ENCODE measurements around the gene PTPRN2.
"Not testable (repeated sequence)": the region's sequence is repeated elsewhere in the genome, so short reads cannot be mapped to it uniquely, and the experiment has no call there.

Gene PTPRN2

GRCh38 chr7:157666530-157667040, 921.0 kb downstream of the PTPRN2 start:
- no peak for DNase-seq (ENCODE audit: low spot score)

GRCh38 chr7:157665634-157665988, 922.0 kb downstream of the PTPRN2 start:
- not testable (repeated sequence) for DNase-seq (ENCODE audit: low spot score)

GRCh38 chr7:157664871-157665633, 922.6 kb downstream of the PTPRN2 start:
- DNase-seq (ENCODE audit: low spot score) = no peak

DNA sequence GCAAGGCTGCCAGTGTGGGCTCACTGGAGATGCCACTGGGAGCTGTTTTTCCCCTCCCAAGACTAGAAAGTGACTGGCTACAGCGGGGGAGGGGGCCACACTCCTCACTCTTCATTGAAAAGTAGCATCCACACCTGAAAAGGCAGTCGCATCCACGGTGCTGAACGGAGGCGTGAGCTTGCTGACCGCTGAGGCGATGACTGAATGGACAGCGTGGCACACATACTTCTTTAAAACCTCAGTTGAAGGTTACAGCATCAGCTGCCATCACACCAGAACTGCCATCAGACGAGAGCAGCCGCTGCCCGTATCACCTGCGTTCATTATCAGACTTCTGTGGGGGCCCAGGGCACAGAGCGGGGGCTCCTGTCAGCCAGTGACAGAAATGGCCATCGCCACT, 923.6 kb downstream of the PTPRN2 start:
- no peak for DNase-seq (ENCODE audit: low spot score)

- no peak for DNase-seq (ENCODE audit: low spot score)
Measured at GRCh38 chr7:157662981-157663716, 924.5 kb downstream of the PTPRN2 start.

DNA sequence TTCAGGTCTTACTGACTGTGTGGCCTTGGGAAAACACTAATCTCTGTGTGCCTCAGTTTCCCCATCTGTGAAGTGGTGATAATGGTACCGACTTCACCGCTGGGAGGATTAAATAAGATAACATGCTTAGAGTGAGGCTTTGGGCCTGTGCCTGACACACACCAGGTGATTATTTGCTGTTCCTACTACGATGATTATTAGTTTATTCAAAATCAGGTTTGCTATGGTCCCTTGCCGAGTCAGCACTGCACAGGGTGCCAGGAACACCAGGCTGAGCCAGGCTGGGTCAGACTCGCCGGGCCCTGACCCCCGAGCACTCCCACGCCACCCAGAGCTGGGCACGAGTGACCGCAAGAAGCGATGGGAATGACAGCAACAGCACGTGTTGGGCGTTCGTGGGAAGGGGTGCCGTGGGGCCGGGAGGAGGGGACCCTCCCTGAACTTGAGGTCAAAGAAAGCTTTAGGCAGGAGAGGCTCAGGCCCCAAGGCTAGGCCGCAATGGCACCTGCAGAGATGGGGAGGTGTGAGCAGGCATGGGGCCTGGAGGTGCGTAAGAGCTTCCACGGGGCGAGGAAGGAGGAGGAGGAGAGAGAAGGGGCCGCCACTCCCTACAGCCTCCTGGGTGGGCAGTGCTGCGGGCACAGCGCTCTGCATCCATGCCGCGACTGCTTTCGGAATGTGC, 925.4 kb downstream of the PTPRN2 start:
- no peak for DNase-seq (ENCODE audit: low spot score)

DNA sequence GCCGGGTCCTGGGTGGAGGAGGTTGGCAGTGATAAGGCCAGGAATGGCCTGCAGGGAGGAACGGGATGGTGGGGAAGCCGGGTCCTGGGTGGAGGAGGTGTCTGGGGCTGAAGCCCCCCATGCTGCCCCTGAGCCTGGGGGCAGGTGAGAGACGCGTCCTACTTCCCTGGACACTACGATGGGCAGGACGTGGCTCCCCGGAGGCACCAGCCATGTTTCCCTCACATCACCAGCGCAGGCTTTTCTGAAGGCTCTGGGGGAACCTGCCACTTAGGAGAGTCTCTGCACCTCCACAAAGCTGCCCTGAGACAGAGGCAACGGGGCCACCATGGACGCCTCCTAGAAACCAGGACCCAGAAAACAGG, 926.0 kb downstream of the PTPRN2 start:
- no peak for DNase-seq (ENCODE audit: low spot score)

GRCh38 chr7:157660971-157661610, 926.5 kb downstream of the PTPRN2 start:
- no peak for DNase-seq (ENCODE audit: low spot score)

DNA sequence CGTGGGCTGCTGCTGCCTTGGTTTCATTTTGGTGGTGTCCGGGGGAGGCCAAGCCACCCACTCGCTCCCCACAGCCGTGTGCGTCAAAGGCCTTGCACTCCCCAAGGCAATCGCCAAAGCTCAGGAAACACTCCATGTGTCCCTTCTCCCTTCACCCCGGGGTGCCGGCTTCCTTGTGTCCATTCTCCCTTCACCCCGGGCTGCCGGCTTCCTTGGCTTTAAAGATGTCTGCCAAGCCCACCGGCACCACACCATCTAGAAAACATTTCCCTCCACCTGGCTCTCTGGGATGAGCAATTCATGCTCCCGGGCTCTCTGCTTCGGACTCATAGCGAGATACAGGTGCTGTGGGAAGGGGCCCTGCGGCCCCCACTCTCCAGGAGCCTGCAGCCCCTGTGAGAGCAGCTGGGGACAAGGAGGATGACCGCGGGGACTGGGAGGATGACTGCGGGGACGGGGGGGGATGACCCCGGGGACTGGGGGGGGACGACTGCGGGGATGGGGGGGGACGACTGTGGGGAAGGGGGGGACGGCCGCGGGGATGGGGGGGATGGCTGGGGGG, 928.7 kb downstream of the PTPRN2 start:
- DNase-seq (ENCODE audit: low spot score) = no peak

DNA sequence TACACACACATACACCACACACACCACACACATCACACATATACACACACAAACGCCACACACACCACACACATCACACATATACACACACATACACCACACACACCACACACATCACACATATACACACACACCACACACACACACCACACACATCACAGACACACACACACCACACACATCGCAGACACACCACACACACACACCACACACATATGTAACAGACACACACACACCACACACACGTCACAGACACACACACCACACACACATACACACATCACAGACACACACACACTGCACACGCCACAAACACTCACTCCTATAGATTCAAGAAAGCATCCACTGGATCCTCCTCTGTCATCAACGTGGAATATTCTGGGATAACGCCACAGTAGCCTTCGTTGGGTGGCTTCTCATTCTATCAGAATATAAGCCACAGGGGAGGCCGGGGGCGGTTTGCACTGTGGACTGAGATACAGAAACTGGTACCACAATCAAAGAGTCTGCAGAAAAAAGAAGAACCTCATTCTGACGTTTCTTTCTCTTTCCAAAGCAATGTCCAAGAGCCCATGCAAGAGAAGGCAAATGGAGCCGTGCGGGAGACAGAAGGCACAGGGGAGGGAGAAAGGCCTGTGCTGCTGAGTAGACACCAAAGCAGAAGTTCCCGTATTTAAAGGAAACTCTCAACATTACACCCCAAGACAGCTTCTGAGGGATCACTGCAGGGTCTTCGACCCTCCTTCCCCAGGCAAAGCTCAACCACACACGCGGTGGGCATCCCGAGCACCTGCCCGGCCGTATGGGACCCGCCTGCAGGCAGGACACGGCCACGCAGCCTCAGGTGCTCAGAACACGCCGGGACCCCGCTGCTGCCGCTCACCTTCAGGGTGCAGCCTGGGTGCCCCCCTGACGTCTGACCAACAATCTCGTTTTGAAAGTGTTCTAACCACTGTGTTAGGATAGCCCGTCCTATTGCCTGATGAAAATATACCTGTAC, 929.6 kb downstream of the PTPRN2 start:
- no peak for DNase-seq (ENCODE audit: low spot score)

GRCh38 chr7:157656195-157656769, 931.3 kb downstream of the PTPRN2 start:
- no peak for DNase-seq (ENCODE audit: low spot score)

DNA sequence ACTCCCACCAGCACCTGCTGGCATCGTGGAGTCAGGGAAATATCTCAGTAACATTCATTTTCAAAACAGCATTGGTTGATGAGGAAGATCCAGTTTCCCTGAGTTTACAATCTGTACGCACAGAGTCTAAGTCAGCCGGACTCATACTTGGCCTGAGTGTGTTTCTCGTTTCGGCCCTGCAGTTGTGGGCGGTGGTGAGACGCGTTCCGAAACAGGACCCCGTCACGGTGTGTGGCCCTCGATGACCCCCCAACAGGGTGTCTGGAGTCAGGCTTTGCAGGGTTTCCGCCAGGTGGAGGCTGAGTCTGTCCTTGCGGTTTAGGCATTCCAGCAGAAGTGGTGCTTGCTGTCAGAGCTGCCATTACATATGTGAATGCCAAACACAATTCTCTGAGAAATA, 933.3 kb downstream of the PTPRN2 start:
- no peak for DNase-seq (ENCODE audit: low spot score)

DNA sequence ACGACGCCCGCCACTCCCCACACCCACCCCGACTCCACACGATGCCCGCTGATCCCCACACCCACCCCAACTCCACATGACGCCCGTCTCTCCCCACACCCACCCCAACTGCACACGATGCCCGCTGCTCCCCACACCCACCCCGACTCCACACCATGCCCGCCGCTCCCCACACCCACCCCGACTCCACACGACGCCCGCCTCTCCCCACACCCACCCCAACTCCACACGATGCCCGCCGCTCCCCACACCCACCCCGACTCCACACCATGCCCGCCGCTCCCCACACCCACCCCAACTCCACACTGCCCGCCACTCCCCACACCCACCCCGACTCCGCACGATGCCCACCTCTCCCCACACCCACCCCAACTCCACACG, 933.8 kb downstream of the PTPRN2 start:
- no peak for DNase-seq (ENCODE audit: low spot score)

DNA sequence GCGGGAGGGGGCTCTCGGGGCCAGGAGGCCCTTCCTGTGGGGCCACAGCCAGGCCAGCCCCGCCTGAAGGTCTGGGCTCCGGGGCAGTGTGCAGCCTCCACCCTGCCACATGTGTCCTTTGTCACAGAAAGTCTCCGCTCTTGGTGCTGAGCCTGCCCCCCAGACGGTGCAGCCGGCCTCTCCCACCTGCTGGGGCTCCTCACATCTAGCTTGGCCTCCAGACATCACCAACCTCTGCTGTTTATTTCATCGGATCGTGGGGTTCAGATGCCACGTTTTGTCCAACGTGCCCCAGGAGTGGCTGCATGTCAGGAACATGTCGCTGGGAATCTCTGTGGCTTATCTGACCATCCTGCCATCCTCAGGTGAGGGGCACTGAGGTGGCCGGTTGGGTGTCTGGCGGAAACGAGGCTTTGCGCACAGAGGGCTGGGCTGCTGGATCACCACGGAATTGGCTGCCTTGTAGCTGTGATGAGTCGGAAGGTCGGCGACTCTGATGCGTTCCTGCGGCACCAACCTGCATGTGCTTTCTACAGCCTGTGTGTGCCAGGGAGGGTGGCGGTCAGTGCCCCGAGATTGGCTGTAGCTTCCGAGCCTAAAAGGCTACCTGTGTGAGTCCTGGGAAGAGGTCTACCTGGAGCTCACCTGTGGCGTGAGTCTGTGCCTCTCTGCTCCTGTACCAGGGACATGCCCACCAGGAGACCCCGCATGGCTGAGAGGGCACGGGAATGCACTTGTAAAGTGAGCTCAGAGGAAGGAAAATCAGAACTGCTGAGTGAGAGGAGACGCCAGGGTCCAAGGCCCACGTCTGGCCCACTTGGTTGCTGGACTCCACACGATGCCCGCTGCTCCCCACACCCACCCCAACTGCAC, 934.4 kb downstream of the PTPRN2 start:
- DNase-seq (ENCODE audit: low spot score) = no peak

GRCh38 chr7:157652161-157652953, 935.3 kb downstream of the PTPRN2 start:
- DNase-seq (ENCODE audit: low spot score) = no peak

GRCh38 chr7:157651366-157652160, 936.1 kb downstream of the PTPRN2 start:
- no peak for DNase-seq (ENCODE audit: low spot score)

DNA sequence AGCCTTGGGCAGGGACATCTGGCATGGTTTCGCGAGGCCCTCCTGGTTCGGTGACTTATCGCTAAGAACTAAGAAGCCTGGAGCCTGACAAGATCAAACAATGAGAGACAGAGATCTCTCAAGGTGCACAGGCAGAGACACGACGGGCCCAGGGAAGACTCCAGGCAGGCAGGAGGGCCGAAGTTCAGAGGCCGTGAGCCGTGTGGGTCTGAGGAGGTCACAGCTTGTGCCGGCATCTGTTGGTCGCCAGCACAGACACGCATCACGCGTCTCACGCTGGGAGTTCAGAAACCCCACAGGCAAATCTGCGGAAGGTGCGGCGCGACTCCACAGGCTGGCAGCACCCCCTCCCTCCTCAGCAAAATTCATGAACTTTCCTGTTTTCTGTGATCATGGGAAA, 936.8 kb downstream of the PTPRN2 start:
- DNase-seq (ENCODE audit: low spot score) = no peak

- DNase-seq (ENCODE audit: low spot score) = no peak
Measured at GRCh38 chr7:157650131-157650631, 937.4 kb downstream of the PTPRN2 start.
